Ovary (tissue), 3 donors: Measurements from ENCODE around the gene SFXN1.

Experiments
- CTCF ChIP-seq, 3 donors: fragments of 450-650 bp in 2 of 3; fragments of 200-600 bp in 1 of 3; IDR thresholded peaks; one replicate each; pipeline versions ENCODE4 v1.5.1 to v1.8.0; 2016 to 2022; ENCODE audit warnings: antibody characterized with exemption in 3 of 3, mild to moderate bottlenecking in 1 of 3
- EP300 ChIP-seq: sonication (generic); formaldehyde crosslinking; IDR thresholded peaks from one replicate; pipeline ENCODE4 v1.6.1; 2017; ENCODE audit warnings: antibody characterized with exemption
- POLR2A ChIP-seq: fragments of 450-650 bp; IDR thresholded peaks from one replicate; pipeline ENCODE4 v1.6.1; 2017; ENCODE audit warnings: antibody characterized with exemption, mild to moderate bottlenecking, moderate library complexity
- donor health status: DM: no; HTN: no; CAD: no.

- TF ChIP-seq CTCF (IDR thresholded peaks at IDR 0.05) (no peak), POLR2A (no peak), EP300 (no peak)
Measured at GRCh38 chr5:175550055-175550805, 71.9 kb downstream of the SFXN1 start.
